C4-2B (cell line): ENCODE results near the gene AMZ1.
"Not testable (repeated sequence)": the region's sequence is repeated elsewhere in the genome, so short reads cannot be mapped to it uniquely, and the experiment has no call there.

Experiments used
- H3K27ac ChIP-seq: fragments of 450-650 bp; 2 replicates; pipeline ENCODE4 v1.5.1; 2017
- ZFX ChIP-seq: fragments of 450-650 bp; IDR thresholded peaks from 2 replicates; pipeline ENCODE4 v1.6.1; 2017
- TF ChIP-seq, protein P1 (sequence below): fragments of 450-650 bp; conservative IDR thresholded peaks from 2 replicates; pipeline ENCODE4 v1.5.1; 2017; ENCODE audit warnings: mild to moderate bottlenecking

Gene AMZ1

GRCh38 chr7:2689343-2689847, 1.4 kb downstream of the AMZ1 start:
- H3K27ac ChIP-seq = no peak overlapping the region
- no peak for TF ChIP-seq ZFX
- TF ChIP-seq, protein P1, sequence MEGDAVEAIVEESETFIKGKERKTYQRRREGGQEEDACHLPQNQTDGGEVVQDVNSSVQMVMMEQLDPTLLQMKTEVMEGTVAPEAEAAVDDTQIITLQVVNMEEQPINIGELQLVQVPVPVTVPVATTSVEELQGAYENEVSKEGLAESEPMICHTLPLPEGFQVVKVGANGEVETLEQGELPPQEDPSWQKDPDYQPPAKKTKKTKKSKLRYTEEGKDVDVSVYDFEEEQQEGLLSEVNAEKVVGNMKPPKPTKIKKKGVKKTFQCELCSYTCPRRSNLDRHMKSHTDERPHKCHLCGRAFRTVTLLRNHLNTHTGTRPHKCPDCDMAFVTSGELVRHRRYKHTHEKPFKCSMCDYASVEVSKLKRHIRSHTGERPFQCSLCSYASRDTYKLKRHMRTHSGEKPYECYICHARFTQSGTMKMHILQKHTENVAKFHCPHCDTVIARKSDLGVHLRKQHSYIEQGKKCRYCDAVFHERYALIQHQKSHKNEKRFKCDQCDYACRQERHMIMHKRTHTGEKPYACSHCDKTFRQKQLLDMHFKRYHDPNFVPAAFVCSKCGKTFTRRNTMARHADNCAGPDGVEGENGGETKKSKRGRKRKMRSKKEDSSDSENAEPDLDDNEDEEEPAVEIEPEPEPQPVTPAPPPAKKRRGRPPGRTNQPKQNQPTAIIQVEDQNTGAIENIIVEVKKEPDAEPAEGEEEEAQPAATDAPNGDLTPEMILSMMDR = no peak

DNA sequence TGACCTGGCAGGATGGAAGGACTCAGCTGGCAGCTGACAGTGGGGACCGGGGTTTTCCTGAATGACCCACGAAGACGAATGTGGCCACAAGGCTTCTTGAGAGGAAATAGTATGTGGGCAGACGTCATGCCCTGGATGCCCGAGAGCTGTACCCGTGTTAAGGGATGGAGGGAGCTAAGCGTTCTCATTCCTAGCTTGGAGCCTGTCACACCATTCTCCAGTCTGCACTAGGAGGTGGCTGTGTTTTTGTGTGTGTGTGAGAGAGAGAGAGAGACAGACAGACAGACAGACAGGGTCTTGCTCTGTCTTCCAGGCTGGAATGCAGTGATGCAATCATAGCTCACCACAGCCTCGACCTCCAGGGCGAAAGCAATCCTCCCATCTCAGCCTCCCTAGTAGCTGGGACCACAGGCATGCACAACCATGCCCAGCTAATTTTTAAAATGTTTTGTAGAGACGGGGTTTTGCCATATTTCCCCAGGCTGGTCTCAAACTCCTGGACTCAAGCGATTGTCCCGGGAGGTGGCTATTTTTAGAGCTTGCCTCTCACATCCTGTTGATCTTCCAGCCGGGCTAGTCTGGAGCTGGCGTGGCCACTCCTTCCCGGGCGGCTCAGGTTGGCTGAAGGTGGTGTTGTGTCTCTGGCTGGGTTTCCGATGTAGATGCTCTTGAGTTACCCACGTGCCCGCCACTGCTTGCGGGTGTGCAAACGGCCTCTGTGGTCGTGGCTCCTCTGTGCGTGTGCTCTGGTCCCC, 2.1 kb downstream of the AMZ1 start:
- no peak overlapping the region for H3K27ac ChIP-seq
- TF ChIP-seq, protein P1 = no peak
- TF ChIP-seq ZFX = no peak

- H3K27ac ChIP-seq = no peak overlapping the region
- TF ChIP-seq, protein P1 = no peak
- TF ChIP-seq ZFX = no peak
These were observed 3.2 kb downstream of the AMZ1 start for GRCh38 chr7:2691011-2691707.

DNA sequence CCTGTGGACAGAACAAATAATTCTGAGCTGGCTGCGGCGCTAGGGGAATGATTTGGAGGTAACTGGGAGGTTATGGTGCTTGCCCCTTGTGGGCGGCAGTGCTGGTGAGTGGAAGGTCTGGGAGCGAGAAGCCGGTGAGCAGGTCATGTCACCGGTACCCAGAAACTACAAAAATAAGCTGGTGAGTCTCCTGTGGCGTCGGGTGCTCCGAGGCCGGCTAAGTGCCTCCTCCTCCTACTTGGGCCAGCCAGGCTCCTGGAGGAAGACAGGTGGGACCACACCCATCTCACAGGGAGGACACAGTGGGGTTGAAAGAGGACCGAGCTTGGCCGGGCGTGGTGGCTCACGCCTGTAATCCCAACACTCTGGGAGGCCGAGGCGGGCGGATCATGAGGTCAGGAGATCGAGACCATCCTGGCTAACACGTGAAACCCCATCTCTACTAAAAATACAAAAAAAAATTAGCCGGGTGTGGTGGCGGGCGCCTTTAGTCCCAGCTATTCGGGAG, 4.0 kb downstream of the AMZ1 start:
- not testable (repeated sequence) for H3K27ac ChIP-seq

GRCh38 chr7:2692543-2692942, 4.5 kb downstream of the AMZ1 start:
- H3K27ac ChIP-seq = no peak overlapping the region

GRCh38 chr7:2693420-2694121, 5.6 kb downstream of the AMZ1 start:
- not testable (repeated sequence) for H3K27ac ChIP-seq

More at GRCh38 chr7:2692543-2692942, 4.5 kb downstream of the AMZ1 start:
- no peak for TF ChIP-seq ZFX
- TF ChIP-seq, protein P1 = no peak

DNA sequence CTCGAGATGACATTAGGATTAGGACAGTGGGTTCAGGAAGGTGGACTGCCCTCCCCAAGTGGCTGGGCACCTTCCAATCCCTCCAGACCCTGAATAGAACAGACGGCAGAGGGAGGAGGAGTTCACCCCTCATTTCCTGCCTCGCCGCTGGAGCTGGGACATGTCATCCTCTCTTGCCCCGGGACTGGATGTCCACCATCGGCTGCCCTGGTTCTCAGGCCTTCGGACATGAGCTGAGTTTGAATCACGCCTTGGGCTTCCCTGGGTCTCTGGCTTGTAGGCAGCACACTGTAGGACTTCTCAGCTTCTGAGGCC, 6.1 kb downstream of the AMZ1 start:
- not testable (repeated sequence) for H3K27ac ChIP-seq

- H3K27ac ChIP-seq = no peak overlapping the region
- no peak for TF ChIP-seq ZFX
- TF ChIP-seq, protein P1 = no peak
These were observed 10.7 kb downstream of the AMZ1 start for GRCh38 chr7:2698581-2699288.
